ENCODE results near the gene GSG1.

Gene GSG1

DNA sequence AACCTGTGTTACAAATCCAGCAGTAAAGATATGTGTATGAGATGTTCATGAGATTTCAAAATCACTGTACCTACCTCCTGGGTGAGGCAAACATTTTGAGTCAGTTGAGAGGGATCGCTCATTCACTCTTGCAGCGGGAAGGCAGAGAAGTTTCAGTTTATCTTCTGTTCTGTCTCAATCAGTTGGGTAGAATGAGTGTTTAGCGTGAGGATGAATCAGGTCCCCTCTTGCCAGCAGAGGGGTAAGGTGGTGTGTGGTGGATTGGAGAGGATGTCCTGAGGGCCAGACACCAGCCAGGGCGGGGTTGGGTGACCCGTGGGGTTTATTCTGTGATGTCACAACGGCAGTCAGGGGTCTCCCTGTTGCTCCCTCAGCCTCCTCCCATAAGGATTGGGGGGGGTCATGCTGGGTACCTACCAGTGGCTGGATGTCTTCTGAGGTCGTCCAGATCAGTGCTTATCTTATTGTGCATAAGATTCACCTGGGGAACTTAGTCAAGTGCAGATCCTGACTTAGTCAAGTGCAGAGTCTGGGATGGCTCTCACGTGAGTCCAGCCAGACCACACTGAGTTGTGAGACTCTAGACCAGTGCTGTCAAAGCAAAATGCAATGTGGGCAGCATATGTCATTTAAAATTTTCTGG, at the start of gene GSG1:
TSS of gene GSG1 (minus strand) at position 277 of the 643 bp plus-strand sequence. CDS start at position 122, 155 bp downstream.
- no peak for DNase-seq

DNA sequence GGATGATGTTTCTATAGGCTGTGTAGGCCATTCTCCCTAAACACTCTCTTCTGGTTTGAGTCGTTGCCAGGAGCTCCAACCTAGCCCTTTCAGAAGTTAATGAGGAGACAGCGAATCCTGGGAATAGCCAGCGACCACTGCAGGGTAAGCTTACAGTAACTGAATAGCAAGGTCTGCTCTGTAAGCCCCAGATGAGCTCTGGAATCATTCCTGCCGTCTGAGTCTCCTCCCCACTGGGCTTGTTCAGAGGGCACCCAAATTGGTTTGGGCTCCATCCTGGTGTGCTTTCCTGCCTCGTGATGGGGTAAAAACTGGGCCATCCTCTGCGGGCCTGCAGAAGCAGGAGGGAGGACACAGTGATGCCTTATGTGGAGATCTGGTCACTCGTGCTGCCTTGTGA, 49.7 kb upstream of the GSG1 start:
- no peak for DNase-seq

- no peak for DNase-seq
Measured at GRCh38 chr12:13152756-13153155, 49.3 kb upstream of the GSG1 start.

GRCh38 chr12:13152281-13152680, 48.8 kb upstream of the GSG1 start:
- no peak for DNase-seq

GRCh38 chr12:13149411-13149810, 45.9 kb upstream of the GSG1 start:
- DNase-seq = no peak

GRCh38 chr12:13148485-13148847, 45.0 kb upstream of the GSG1 start:
- DNase-seq = no peak

DNA sequence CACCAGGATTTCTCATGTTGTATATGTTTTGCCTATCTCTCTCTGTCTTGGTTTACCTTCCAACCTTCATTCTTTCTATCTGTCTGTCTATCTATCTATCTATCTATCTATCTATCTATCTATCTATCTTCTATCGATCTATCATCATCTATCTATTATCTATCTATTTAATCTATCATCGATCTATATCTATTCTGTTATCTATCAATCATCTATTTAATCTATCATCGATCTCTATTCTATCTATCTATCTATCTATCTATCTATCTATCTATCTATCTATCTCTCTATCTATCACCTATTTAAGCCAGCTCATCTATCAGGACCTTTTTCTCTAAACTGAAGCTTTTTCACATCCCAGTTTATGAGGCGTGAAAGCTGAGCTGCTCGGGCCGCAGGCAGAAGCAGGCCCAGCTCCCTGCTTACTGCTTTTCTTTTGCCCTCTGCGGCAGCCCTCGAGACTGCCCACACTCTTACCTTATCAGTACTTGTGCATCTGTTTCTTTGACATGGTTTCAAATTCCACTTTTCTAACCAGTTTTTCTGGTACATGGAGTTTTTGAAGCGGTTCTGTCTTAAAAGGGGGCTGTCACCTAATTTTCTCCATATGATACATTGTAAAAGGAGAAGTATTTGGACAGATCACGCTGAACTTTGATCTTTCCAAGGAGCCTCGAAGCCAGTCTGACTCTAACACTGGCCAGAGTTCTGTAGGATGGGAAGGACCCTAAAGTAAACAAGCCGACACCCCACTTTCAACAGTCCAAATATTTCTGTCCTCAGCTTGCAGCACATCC, 44.4 kb upstream of the GSG1 start:
- DNase-seq = no peak

GRCh38 chr12:13146336-13146938, 43.0 kb upstream of the GSG1 start:
- DNase-seq = no peak

DNA sequence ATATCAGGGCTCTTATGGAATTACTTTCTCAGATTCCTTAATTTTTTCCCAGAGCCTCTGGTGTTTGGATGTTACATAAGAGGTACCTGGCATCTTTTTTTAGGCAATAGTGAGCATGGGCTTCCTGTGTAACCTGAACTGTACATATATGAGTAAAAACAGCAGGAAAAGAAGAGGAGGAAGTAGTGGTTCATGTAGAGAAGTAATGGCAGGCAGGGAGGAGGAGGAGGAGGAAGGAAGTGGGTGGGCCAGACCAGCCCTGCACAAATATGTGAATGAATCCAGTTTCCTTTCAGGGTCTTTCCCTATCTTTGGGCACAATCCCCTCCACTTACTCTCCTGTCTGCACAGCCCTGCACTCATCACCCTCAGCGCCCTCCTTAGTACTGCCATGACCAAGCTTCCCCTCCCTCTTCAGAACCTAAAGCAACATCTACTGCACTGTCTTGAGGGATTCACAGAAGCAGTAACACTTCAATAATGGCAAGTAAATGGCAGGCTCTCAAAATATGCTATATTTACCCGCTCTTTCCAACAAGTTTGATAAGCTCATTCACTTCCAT, 40.9 kb upstream of the GSG1 start:
- no peak for DNase-seq

DNA sequence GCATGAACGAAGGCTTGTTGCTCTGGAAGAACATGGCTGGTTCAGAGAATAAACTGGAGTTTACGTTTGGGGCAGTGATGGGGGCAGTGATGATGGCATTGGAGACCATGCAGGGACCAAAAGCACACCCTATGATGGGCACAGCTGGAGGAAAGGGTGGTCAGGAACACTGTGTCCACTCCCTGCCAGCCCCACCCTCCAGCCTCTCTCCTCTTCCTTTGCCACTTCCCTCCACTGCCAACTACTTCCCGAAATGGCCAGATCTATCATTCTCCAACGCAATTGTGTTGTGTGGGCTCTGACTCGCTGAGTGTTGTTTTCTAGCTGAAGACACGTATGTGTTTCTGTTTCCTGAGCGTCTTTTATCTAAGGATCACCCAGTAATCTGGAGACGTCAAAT, 39.3 kb upstream of the GSG1 start:
- DNase-seq = no peak

DNA sequence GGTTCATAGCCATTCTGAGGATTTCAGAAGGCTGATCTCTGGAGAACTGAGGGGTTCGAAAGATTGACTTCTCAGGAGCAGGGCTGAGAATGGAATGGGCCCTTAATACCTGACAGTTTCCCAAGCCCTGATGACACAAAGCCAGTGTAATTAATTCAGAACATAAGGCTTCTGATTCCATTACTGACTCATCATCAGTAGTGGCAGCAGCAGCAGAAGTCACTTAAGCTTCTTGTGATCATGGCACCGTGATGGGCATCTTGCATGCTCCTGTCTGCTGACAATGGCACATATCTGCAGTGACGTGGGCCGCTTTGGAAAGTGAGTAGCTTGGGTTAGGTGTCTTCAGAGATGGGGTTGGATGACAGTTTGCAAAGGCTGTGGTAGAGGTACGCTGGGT, 38.2 kb upstream of the GSG1 start:
- DNase-seq = no peak

GRCh38 chr12:13135371-13136178, 32.1 kb upstream of the GSG1 start:
- no peak for DNase-seq

DNA sequence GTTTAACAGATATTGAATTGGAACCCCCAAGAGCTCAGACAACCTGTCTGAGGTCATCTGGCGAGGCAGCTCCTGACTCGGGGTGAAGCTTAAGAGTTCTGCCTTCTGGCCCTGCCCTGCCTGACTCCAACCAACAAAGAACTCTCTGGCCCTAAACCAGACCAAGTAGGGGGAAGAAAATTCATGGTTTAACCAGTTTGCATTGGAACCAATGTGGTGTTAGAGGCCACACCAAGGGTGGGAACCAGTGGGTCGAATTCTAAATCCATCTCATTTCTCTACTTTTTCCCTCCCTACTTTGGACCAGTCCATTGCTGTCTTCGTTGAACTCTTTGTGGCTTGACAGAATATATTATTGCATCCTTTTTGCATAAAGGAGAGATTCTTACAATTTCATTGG, 30.4 kb upstream of the GSG1 start:
- no peak for DNase-seq

GRCh38 chr12:13130981-13131380, 27.5 kb upstream of the GSG1 start:
- DNase-seq = no peak

DNA sequence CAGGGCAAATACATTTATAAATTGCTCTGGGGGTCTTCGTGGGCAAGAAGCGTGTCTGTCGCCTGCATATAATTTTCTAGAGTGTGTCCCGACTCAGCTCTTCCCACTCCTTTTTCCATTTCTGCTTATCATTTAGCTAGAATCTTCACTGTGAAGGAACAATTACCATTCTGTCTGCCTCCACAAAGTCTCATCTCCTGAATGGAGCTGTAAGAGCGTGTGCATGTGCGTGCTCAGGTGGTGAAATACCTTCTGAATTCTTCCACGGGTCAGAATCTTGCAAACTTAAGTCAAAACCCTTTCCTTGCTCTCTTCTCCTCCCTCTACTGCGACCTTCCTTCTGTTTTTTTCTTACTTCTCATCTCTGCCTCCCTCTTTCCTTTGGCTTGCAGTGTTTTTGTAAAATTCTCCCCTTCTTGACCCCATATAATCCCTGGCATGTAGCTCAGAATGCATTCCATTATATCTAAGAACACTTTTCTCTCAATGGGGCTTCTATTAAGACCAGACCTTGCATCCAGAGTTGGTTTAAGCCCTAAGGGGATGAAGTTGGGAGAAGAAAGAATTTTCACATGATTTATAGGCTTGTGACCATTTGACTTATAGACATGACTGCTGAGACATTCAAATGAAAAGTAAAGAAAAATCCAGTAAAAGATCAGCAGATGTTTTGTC, 25.0 kb upstream of the GSG1 start:
- no peak for DNase-seq

GRCh38 chr12:13127444-13127843, 24.0 kb upstream of the GSG1 start:
- no peak for DNase-seq

DNA sequence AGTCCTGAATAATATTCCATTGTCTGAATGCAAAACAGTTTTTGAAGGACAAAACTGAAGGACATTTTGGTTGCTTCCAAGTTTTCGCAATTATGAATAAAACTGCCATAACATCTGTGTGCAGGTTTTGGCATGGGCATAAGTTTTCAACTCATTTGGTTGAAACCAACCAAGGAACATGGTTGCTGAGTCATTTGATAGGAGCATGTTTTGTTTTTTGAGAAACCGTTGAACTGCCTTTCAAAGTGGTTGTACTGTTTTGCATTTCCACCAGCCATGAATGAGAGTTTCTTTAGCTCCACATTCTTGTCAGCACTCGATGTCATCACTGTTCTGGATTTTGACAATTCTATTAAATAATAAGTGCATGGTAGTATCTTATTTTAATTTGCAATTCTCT, 23.0 kb upstream of the GSG1 start:
- no peak for DNase-seq

GRCh38 chr12:13125996-13126395, 22.5 kb upstream of the GSG1 start:
- no peak for DNase-seq

- no peak for DNase-seq
Measured at GRCh38 chr12:13124656-13125505, 21.4 kb upstream of the GSG1 start.

- DNase-seq = no peak
Measured at GRCh38 chr12:13121568-13121967, 18.1 kb upstream of the GSG1 start.

GRCh38 chr12:13120413-13120812, 16.9 kb upstream of the GSG1 start:
- no peak for DNase-seq

GRCh38 chr12:13119826-13120225, 16.4 kb upstream of the GSG1 start:
- DNase-seq = no peak

Data from CD4-positive, alpha-beta T cell treated with Interleukin-12 subunit alpha and Interleukin-12 subunit beta, for 1 hour (primary cell).